HG03460 (cell line): ENCODE measurements around the gene MMP21.
A peak's percentile ranks its signal among the peaks of the same experiment; 100 is the strongest.

Experiments used
- ATAC-seq: cut with Tn5 transposase; IDR thresholded peaks from one replicate; pipeline ENCODE4 v1.9.1; 2021; ENCODE audit not compliant: unreplicated experiment

Gene MMP21

GRCh38 chr10:125775491-125776106 lies at the start of gene MMP21:
MMP21 (minus strand) TSS chr10:125775821; CDS start chr10:125775821, 0 bp downstream.
- no peak for ATAC-seq

- no peak for ATAC-seq
These were observed 49.1 kb upstream of the MMP21 start for GRCh38 chr10:125824736-125825135.

GRCh38 chr10:125823663-125824251 lies 48.1 kb upstream of the MMP21 start:
- peak; percentile 5 for ATAC-seq

- peak; percentile 68 for ATAC-seq
These were observed 47.4 kb upstream of the MMP21 start, which contains the start of the genes BCCIP and UROS for GRCh38 chr10:125822878-125823662. BCCIP (plus strand) TSS chr10:125823546; CDS start chr10:125823558, 12 bp downstream. UROS (minus strand) TSS chr10:125823258; CDS start chr10:125816499, 6,759 bp downstream.

GRCh38 chr10:125820701-125821100 lies 45.1 kb upstream of the MMP21 start:
- ATAC-seq: peak; percentile 50

- no peak for ATAC-seq
These were observed 41.8 kb upstream of the MMP21 start for GRCh38 chr10:125817337-125817946.

- ATAC-seq: no peak
These were observed 40.9 kb upstream of the MMP21 start for GRCh38 chr10:125816548-125816947.

- no peak for ATAC-seq
These were observed 40.1 kb upstream of the MMP21 start for GRCh38 chr10:125815764-125816163.

GRCh38 chr10:125812128-125812750 lies 36.6 kb upstream of the MMP21 start:
- ATAC-seq: no peak

- no peak for ATAC-seq
These were observed 35.6 kb upstream of the MMP21 start for GRCh38 chr10:125811251-125811650.

GRCh38 chr10:125808047-125808446 lies 32.4 kb upstream of the MMP21 start:
- no peak for ATAC-seq

GRCh38 chr10:125802739-125803138 lies 27.1 kb upstream of the MMP21 start:
- no peak for ATAC-seq

- no peak for ATAC-seq
These were observed 26.5 kb upstream of the MMP21 start for GRCh38 chr10:125802131-125802530.

- no peak for ATAC-seq
These were observed 26.0 kb upstream of the MMP21 start for GRCh38 chr10:125801574-125801973.

GRCh38 chr10:125799451-125800182 lies 24.0 kb upstream of the MMP21 start:
- no peak for ATAC-seq

- ATAC-seq: no peak
These were observed 22.5 kb upstream of the MMP21 start for GRCh38 chr10:125797994-125798662.

- ATAC-seq: no peak
These were observed 21.8 kb upstream of the MMP21 start for GRCh38 chr10:125797424-125797823.

GRCh38 chr10:125795637-125796190 lies 20.1 kb upstream of the MMP21 start:
- no peak for ATAC-seq

- no peak for ATAC-seq
These were observed 19.5 kb upstream of the MMP21 start for GRCh38 chr10:125795128-125795527.
